Heart left ventricle (tissue), 16 donors: ENCODE results near the gene ABCD1. TPM values are rescaled to one million over a fixed set of nuclear protein-coding genes. Genes with fewer than 3 reads are reported as not detected.
"Not testable (repeated sequence)": the region's sequence is repeated elsewhere in the genome, so short reads cannot be mapped to it uniquely, and the experiment has no call there.

Experiments used
- ATAC-seq, 4 donors: fragments of 200-7000 bp; cut with Tn5 transposase; one replicate each; pipeline ENCODE4 v1.9.1; 2020 to 2022; ENCODE audit warnings: moderate library complexity in 4 of 4, mild to moderate bottlenecking in 3 of 4, moderate number of reproducible peaks in 1 of 4
- DNase-seq, 5 donors: peaks; one replicate each; pipeline ENCODE4 v3.0.0-alpha.2; 2020
- H3K27ac ChIP-seq, 12 donors: fragments of 200-600 bp; sonication (generic) in 4 of 12; one replicate each; pipeline versions ENCODE4 v1.5.0 to v1.8.0; 2016 to 2022; ENCODE audit warnings: mild to moderate bottlenecking in 2 of 12
- H3K27me3 ChIP-seq, 9 donors: fragments of 200-600 bp; sonication (generic) in 2 of 9; one replicate each; pipeline versions ENCODE4 v1.5.1 to v1.8.0; 2016 to 2022; ENCODE audit warnings: mild to moderate bottlenecking in 3 of 9
- H3K36me3 ChIP-seq, 9 donors: fragments of 200-600 bp; sonication (generic) in 2 of 9; one replicate each; pipeline versions ENCODE4 v1.5.0 to v1.8.0; 2018 to 2022; ENCODE audit warnings: mild to moderate bottlenecking in 2 of 9
- H3K4me1 ChIP-seq, 12 donors: fragments of 200-600 bp; sonication (generic) in 4 of 12; one replicate each; pipeline versions ENCODE4 v1.5.0 to v1.8.0; 2016 to 2022; ENCODE audit warnings: mild to moderate bottlenecking in 3 of 12
- H3K4me3 ChIP-seq, 12 donors: fragments of 200-600 bp; sonication (generic) in 4 of 12; one replicate each; pipeline versions ENCODE4 v1.5.0 to v1.8.0; 2017 to 2022; ENCODE audit warnings: mild to moderate bottlenecking in 9 of 12, moderate library complexity in 4 of 12
- H3K9me3 ChIP-seq, 12 donors: fragments of 200-600 bp; sonication (generic) in 4 of 12; one replicate each; pipeline versions ENCODE4 v1.5.0 to v1.8.0; 2016 to 2022; ENCODE audit warnings: mild to moderate bottlenecking in 1 of 12
- POLR2A ChIP-seq, 2 donors: fragments of 450-650 bp; IDR thresholded peaks; one replicate each; pipeline ENCODE4 v1.6.1; 2017; ENCODE audit warnings: antibody characterized with exemption in 2 of 2, mild to moderate bottlenecking in 2 of 2, moderate library complexity in 2 of 2
- WGBS, 4 donors: extraction: QIAGEN DNeasy Blood & Tissue Kit in 2 of 4; methylation state at CpG; one replicate each; pipeline versions ENCODE4 v1.1.5 to v1.1.7; 2013 to 2018; 5-methylcytosine and 5-hydroxymethylcytosine counted together
- intact Hi-C, 10 donors: fragments of 100-400 bp; cut with DNase I; formaldehyde crosslinking; loops; one replicate each; pipeline versions ENCODE4 v1.11.1 to v1.14.2; 2022
- polyA plus RNA-seq, 2 donors: library from polyadenylated mRNA; stranded (reverse); fragments of 200-250 nt; gene quantifications; one replicate each; pipeline ENCODE4 v1.2.3, GENCODE V29; 2013
- total RNA-seq, 9 donors: library from RNA; depleted of rRNA in 2 of 9; stranded (reverse); fragments of >200 nt in 2 of 9; fragmentation: NEBNext Ultra II Directional in 3 of 9; extraction: Animal tissue kit (Norgen Biotek cat#: 25700) in 3 of 9; gene quantifications; one replicate each; pipeline versions ENCODE4 v1.1.0 to v1.2.4, GENCODE V29; 2016 to 2023
- TF ChIP-seq, protein P1 (sequence below), 12 donors: fragments of 200-600 bp; sonication (generic) in 4 of 12; IDR thresholded peaks; one replicate each; pipeline versions ENCODE4 v1.5.0 to v1.8.0; 2018 to 2022; ENCODE audit warnings: antibody characterized with exemption in 12 of 12, mild to moderate bottlenecking in 5 of 12
- donor health status: ischemic (EF 13 %, LVEDD 7.1; RV severe dilation, severe dysfunction).
- donor health status: healthy with polysubstance abuse.
- donor health status: DM: no; HTN: yes; CAD: no.
- donor health status: DM: no; HTN: no; CAD: no.
- donor health status: ischemic (EF 25% LVEDD 6.9; RV normal size, moderate dysfunction).
- donor health status: ischemic (EF 25% LVEDD 5.7; RV mildly dilated, moderate dysfunction).
- donor health status: healthy.
- donor health status: DM: yes; HTN: yes; CAD: no.
- donor health status: ischemic (EF 35%, LVEDD 5.7; RV mildly dilated, moderate dysfunction).
- donor health status: nonischemic (EF 11% LVEDD 7.7; RV severe dilation, severe dysfunction).
- donor health status: DM: yes; HTN: yes; CAD: no.
- donor health status: PGD.
- donor health status: ischemic (EF 29% LVEDD 5.4; RV normal size, mild dysfunction).
- donor health status: nonischemic (EF 23%, LVEDD 6.1; RV moderate dilation, normal function).

ABCD1 gene
- total and polyA plus RNA-seq, 11 donors, result 12.9 to 25.6 (median 15.6) TPM

DNA sequence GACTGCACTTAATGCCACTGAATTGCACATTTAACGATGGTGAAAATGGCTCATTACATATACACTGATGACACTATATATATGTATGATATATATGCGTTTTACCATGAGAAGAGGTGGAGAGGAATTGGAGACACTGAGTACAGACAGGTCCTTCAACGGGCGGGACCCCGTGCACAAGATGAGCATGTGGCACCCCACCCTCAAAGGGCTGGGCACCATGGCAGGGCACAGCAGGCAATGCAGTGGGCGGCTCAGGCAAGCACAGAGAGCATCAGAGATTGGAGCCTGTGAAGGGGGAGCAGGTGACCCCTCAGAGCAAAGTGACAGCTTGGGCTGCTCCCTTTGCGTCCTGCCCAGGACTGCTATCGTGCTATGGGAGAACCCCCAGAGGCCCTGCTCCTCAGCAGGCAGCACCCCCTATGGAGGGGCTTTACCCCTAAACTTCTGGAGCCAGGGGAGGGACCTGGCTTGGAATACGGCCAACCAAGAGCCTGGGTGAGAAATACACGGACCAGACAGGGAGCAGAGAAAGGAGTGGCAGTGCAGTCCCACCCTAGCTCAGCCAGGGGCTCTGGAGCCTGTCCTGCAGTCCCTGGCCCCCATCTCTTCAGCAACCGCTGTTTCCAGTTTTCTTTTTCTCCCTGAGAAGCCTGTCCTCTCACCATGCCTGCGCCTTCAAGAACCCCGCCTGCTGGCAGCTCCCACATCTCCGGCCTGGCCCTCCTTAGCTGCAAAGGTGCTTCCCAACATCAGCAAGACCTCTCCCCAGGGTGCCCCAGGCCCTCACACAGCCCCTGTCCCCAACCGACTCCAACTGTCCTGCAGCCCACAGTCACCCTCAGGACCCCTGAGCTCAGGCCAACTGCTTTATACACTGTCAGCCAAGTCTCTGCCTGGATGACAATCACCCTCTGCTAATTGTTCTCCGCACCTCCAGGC is 26.5 kb upstream of the ABCD1 start:
- DNase-seq (peak in 1 of 5 donors; percentile 39), ATAC-seq (peak in 1 of 4 donors; percentile 12)
- Histone ChIP-seq H3K9me3 (no peaks in the 10 kb centered on the region), H3K4me3 (no peak overlapping the region), H3K4me1 (peaks cover 0 to 21% (median 0%) of the 10 kb centered on the region in 12 donors), H3K36me3 (peaks cover 0 to 19% (median 3%) of the 10 kb centered on the region in 9 donors), H3K27me3 (no peaks in the 10 kb centered on the region), H3K27ac (peak overlapping the region in 7 of 12 donors; percentile 64 to 83 (median 79))
- 71 to 78% (median 74%) methylated on average over 14 of the region's 16 CpGs for WGBS, 4 donors
- TF ChIP-seq, protein P1, sequence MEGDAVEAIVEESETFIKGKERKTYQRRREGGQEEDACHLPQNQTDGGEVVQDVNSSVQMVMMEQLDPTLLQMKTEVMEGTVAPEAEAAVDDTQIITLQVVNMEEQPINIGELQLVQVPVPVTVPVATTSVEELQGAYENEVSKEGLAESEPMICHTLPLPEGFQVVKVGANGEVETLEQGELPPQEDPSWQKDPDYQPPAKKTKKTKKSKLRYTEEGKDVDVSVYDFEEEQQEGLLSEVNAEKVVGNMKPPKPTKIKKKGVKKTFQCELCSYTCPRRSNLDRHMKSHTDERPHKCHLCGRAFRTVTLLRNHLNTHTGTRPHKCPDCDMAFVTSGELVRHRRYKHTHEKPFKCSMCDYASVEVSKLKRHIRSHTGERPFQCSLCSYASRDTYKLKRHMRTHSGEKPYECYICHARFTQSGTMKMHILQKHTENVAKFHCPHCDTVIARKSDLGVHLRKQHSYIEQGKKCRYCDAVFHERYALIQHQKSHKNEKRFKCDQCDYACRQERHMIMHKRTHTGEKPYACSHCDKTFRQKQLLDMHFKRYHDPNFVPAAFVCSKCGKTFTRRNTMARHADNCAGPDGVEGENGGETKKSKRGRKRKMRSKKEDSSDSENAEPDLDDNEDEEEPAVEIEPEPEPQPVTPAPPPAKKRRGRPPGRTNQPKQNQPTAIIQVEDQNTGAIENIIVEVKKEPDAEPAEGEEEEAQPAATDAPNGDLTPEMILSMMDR (IDR thresholded peaks at IDR 0.05), result no peak
- TF ChIP-seq POLR2A (IDR thresholded peaks at IDR 0.05), result no peak
- intact Hi-C loops, result no loop called here

DNA sequence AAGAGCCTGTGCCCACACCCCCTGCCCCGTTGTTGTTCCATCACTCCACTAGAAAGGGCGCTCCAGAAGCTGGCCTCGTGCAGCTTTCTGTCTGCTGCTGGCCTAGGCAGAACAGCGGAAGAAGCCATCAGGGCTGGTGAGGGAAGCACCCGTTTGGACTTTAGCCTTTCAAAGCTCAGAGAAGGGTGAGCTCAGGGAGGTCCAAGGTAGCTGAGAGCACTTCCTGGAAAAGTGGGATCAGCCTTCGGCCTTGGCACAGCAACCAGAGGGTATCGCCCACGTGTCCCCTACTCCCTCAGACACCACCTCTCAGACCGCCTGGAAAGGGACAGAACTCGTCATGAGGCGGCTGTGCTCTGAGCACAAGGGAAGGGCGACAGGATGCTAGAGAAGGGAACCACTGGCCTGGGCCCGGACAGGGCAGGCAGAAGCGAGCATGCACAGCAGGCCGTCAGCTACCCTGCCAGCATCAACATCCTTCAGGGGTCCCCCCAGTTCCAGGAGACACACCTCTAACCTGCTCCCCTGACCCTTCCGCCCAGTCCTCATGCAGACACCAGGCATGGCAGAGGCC is 25.4 kb upstream of the ABCD1 start:
- peak; percentile 2 to 15 (median 6) for ATAC-seq
- H3K4me3 ChIP-seq, H3K27me3 ChIP-seq, H3K9me3 ChIP-seq, DNase-seq, intact Hi-C loops: not testable (repeated sequence)
- WGBS, 4 donors, result 66 to 84% (median 74%) methylated on average over 11 to 16 of the region's 16 CpGs
- peaks cover 0 to 24% (median 3%) of the 10 kb centered on the region in 9 donors for H3K36me3 ChIP-seq
- H3K4me1 ChIP-seq, result peaks cover 0 to 31% (median 0%) of the 10 kb centered on the region in 12 donors
- peak overlapping the region in 10 of 12 donors; percentile 63 to 83 (median 78) for H3K27ac ChIP-seq

- H3K4me3 ChIP-seq, H3K9me3 ChIP-seq, intact Hi-C loops, H3K27me3 ChIP-seq: not testable (repeated sequence)
- Histone ChIP-seq H3K4me1 (peaks cover 0 to 28% (median 0%) of the 10 kb centered on the region in 12 donors), H3K36me3 (peaks cover 0 to 28% (median 3%) of the 10 kb centered on the region in 9 donors), H3K27ac (peak overlapping the region in 11 of 12 donors; percentile 55 to 88 (median 79))
- peak in 4 of 5 donors; percentile 35 to 77 (median 68) for DNase-seq
- WGBS, 4 donors, result 52 to 77% (median 60%) methylated on average over 12 to 18 of the region's 18 CpGs
- peak; percentile 73 to 81 (median 77) for ATAC-seq
These were observed 24.8 kb upstream of the ABCD1 start for GRCh38 chrX:153699784-153700371.

GRCh38 chrX:153700376-153700945 is 24.2 kb upstream of the ABCD1 start:
- peaks cover 0 to 26% (median 0%) of the 10 kb centered on the region in 12 donors for H3K4me1 ChIP-seq
- WGBS, 4 donors, result 47 to 72% (median 62%) methylated on average over 15 of the region's 15 CpGs
- no peak overlapping the region for H3K4me3 ChIP-seq
- no peaks in the 10 kb centered on the region for H3K27me3 ChIP-seq
- intact Hi-C loops, result no loop called here
- ATAC-seq (peak; percentile 11 to 19 (median 16)), DNase-seq (peak in 2 of 5 donors; percentile 33 to 49)
- H3K36me3 ChIP-seq, result peaks cover 0 to 28% (median 3%) of the 10 kb centered on the region in 9 donors
- no peak for TF ChIP-seq POLR2A (IDR thresholded peaks at IDR 0.05)
- TF ChIP-seq, protein P1 (IDR thresholded peaks at IDR 0.05), result no peak
- H3K27ac ChIP-seq, result peak overlapping the region in 11 of 12 donors; percentile 55 to 88 (median 75)
- no peaks in the 10 kb centered on the region for H3K9me3 ChIP-seq
